Activated CD4-positive, alpha-beta T cell treated with anti-CD3 and anti-CD28 coated beads for 24 hours (primary cell): ENCODE measurements around the gene SCNN1A.

Experiments used
- DNase-seq, 2 donors: peaks; one replicate each; pipeline ENCODE4 v3.0.0-alpha.2; 2020; ENCODE audit warnings: low read depth in 2 of 2

Gene SCNN1A

GRCh38 chr12:6384499-6385436 lies 9.4 kb upstream of the SCNN1A start:
- no peak for DNase-seq

- no peak for DNase-seq
Observed at GRCh38 chr12:6383572-6384498, 8.5 kb upstream of the SCNN1A start, which contains the start of gene LTBR. TSS of gene LTBR (plus strand) at chr12:6384162. CDS start at chr12:6384359, 197 bp downstream.

GRCh38 chr12:6382982-6383381 lies 7.6 kb upstream of the SCNN1A start:
- no peak for DNase-seq

- DNase-seq = no peak
Observed at GRCh38 chr12:6382371-6382770, 7.0 kb upstream of the SCNN1A start.

GRCh38 chr12:6380141-6381121 lies 5.1 kb upstream of the SCNN1A start:
- DNase-seq = no peak

- DNase-seq = no peak
Observed at GRCh38 chr12:6378709-6379472, 3.5 kb upstream of the SCNN1A start.

GRCh38 chr12:6377667-6377994 lies 2.3 kb upstream of the SCNN1A start:
- no peak for DNase-seq

GRCh38 chr12:6376870-6377666 lies 1.7 kb upstream of the SCNN1A start:
- DNase-seq = no peak

GRCh38 chr12:6376079-6376869 lies 911 bp upstream of the SCNN1A start:
- no peak for DNase-seq

- no peak for DNase-seq
Observed at GRCh38 chr12:6374786-6375160, 590 bp downstream of the SCNN1A start.

- no peak for DNase-seq
Observed at GRCh38 chr12:6374028-6374785, 1.2 kb downstream of the SCNN1A start.

GRCh38 chr12:6373022-6373787 lies 2.2 kb downstream of the SCNN1A start:
- no peak for DNase-seq

- no peak for DNase-seq
Observed at GRCh38 chr12:6372403-6373003, 2.9 kb downstream of the SCNN1A start.

GRCh38 chr12:6370994-6371754 lies 4.2 kb downstream of the SCNN1A start:
- no peak for DNase-seq

- DNase-seq = no peak
Observed at GRCh38 chr12:6370576-6370935, 4.8 kb downstream of the SCNN1A start.

GRCh38 chr12:6369916-6370575 lies 5.3 kb downstream of the SCNN1A start:
- no peak for DNase-seq
